Stimulated activated CD4-positive, alpha-beta T cell treated with anti-CD3 and anti-CD28 coated beads, Interleukin-2, amount 100 ng/mL, for 24 hours (primary cell): ENCODE results near the gene DHRSX.

Experiments
- DNase-seq, 2 donors: peaks; one replicate each; pipeline ENCODE4 v3.0.0-alpha.2; 2020

The DHRSX gene

DNA sequence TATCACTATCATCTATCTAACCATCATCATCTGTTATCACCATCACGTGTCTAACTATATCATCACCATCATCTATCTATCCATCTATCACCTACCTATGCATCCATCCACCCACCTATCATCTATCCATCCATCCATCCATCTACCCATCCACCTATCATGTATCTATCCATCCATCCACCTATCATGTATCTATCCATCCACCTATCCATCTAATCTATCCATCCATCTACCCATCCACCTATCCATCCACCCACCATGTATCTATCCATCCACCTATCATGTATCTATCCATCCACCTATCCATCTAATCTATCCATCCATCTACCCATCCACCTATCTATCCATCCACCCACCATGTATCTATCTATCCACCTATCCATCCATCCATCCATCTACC, 316.7 kb downstream of the DHRSX start:
- DNase-seq, result no peak

DNA sequence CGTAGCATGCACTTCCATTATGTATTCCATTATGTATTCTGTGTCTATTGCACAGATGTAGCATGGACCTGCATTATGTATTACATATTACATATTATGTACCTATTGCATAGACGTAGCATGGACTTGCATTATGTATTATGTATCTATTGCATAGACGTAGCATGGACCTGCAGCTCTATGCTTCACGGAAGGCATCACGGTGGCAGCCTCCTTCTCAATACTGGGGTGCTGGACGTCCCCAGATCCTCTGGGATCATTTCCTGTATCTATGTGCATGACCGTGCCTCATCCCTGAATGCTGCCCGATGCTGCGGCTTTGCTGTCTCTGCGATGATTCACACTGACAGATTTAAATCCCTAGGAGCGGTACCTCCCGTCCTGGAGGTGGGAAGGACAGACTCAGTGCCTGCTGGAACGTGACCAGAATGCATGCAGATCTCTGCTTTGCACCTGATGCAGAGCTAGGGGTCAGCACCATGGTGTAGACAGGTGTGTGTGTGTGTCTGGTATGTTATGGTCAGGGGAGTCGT, 317.5 kb downstream of the DHRSX start:
- no peak for DNase-seq

DNA sequence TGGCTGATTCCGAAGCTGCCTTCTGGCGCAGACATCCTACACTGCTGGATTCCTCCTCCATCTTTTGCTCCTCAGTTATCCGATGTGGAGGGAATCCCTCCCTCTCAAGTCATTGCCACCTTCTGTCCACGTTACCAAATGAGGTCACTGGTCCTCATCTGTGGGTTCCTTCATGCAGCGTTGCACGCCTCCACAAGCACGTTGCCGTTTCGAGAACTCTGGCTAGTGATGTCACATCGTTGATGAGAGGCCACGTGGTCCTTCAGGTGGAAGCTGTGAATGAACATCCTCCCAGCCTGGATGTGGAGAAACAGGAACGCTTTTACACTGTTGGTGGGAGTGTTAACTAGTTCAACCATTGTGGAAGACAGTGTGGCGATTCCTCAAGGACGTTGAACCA, 323.2 kb downstream of the DHRSX start:
- no peak for DNase-seq

DNA sequence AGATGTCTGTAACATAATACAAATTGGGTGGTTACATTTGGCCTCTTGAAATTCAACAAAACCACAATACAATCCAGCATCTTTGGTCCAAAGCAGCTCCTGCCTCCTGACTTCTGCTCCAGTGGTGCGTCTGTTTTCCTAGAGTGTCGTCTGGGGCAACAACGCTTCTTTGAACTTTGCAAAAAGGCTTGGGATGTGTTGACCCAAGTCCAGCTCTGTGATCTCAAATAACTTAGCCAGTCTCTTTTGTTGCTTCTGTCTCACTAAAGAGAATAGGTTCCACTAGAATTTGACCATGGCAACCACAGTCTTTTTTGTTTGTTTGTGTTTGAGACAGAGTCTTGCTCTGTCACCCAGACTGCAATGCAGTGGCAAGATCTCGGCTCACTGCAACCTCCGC, 324.0 kb downstream of the DHRSX start:
- no peak for DNase-seq

DNA sequence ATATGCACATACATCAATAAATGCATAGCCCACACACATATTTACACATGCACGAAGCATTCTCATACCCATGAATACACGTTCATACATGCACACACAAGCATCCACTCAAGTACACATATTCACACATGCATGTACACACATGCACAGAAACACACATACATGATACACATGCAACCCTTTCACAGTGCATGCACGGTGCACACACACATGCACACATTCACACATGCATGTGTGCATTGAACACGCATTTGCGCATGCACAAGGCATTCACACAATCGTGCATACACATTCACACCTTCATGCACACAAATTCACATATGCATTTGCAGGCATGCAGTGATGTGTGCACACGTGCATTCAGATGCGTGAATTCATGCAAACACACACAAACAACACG, 324.5 kb downstream of the DHRSX start:
- no peak for DNase-seq

DNA sequence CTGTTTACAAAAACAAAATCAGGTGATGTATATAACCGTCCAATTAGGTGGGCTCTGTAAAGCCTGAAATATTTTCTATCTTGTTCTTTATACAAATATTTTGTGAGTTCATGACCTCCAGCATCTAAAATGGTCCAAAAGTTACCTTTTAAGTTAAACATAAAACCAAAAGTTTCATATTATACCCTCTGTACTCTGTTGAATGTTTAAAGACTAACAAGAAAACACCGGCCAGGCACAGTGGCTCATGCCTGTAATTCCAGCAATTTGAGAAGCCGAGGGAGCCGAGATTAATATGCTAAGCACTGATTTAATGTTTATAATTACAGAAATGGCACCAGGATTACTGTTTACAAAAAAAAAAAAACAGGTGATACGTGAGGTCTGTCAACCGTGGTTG, 328.4 kb downstream of the DHRSX start:
- no peak for DNase-seq
